NB4 (cell line): ENCODE data around the gene RANBP3L.

ENCODE experiments used
- DNase-seq: peaks from one replicate; pipeline ENCODE4 v3.0.0; 2010; ENCODE audit warnings: low read depth
- H3K4me3 ChIP-seq: one replicate; pipeline ENCODE4 v1.5.1; 2011; ENCODE audit warnings: mild to moderate bottlenecking, low read depth, low read length, moderate library complexity
- CTCF ChIP-seq: IDR thresholded peaks from one replicate; pipeline ENCODE4 v1.5.1; 2012; ENCODE audit warnings: low read depth, low read length
- MAX ChIP-seq: IDR thresholded peaks from 2 replicates; pipeline ENCODE4 v1.6.1; 2011; ENCODE audit warnings: low read depth, low read length
- MYC ChIP-seq: IDR thresholded peaks from 2 replicates; pipeline ENCODE4 v1.6.1; 2011; ENCODE audit warnings: low read depth, low read length
- POLR2A ChIP-seq: IDR thresholded peaks from 2 replicates; pipeline ENCODE4 v1.6.1; 2011; ENCODE audit warnings: mild to moderate bottlenecking; ENCODE audit not compliant: insufficient read length; ENCODE audit errors: extremely low read depth

RANBP3L gene

GRCh38 chr5:36264202-36264760 lies 37.4 kb downstream of the RANBP3L start:
- no peak overlapping the region for H3K4me3 ChIP-seq
- TF ChIP-seq MAX (no peak), CTCF (no peak), POLR2A (no peak), MYC (no peak)

GRCh38 chr5:36261186-36261585 lies 40.5 kb downstream of the RANBP3L start:
- DNase-seq, result no peak
- no peak overlapping the region for H3K4me3 ChIP-seq
- TF ChIP-seq CTCF (no peak), POLR2A (no peak), MAX (no peak)

More at GRCh38 chr5:36264202-36264760, 37.4 kb downstream of the RANBP3L start:
- no peak for DNase-seq

GRCh38 chr5:36253575-36253974 lies 48.1 kb downstream of the RANBP3L start:
- H3K4me3 ChIP-seq, result no peak overlapping the region
- TF ChIP-seq MYC, result no peak
- no peak for TF ChIP-seq MAX
- TF ChIP-seq CTCF, result no peak
- no peak for DNase-seq

- TF ChIP-seq POLR2A (no peak), MAX (no peak), MYC (no peak), CTCF (no peak)
- DNase-seq, result no peak
- H3K4me3 ChIP-seq, result no peak overlapping the region
These were observed 48.9 kb downstream of the RANBP3L start for GRCh38 chr5:36252722-36253365.

GRCh38 chr5:36251218-36251617 lies 50.5 kb downstream of the RANBP3L start:
- no peak overlapping the region for H3K4me3 ChIP-seq
- TF ChIP-seq MYC, result no peak
- no peak for TF ChIP-seq POLR2A
- TF ChIP-seq MAX, result no peak
- no peak for TF ChIP-seq CTCF
- no peak for DNase-seq
